Lung (tissue), 12 donors: ENCODE measurements around the gene SMIM7. TPM values are rescaled to one million over a fixed set of nuclear protein-coding genes. Genes with fewer than 3 reads are reported as not detected.

Experiments
- ATAC-seq: fragments of 200-7000 bp; cut with Tn5 transposase; one replicate; pipeline ENCODE4 v1.9.1; 2020; ENCODE audit warnings: moderate number of reproducible peaks; ENCODE audit not compliant: insufficient read depth, low FRiP score
- DNase-seq, 3 donors: peaks; one replicate each; pipeline ENCODE4 v3.0.0-alpha.2; 2013 to 2017
- H3K27ac ChIP-seq, 2 donors: one replicate each; pipeline ENCODE4 v1.5.1; 2013; ENCODE audit warnings: mild to moderate bottlenecking in 2 of 2, moderate library complexity in 2 of 2, control low read depth in 1 of 2, inconsistent platforms in 1 of 2, low read depth in 1 of 2, low read length in 1 of 2
- H3K27me3 ChIP-seq, 3 donors: one replicate each; pipeline ENCODE4 v1.5.1; 2013; ENCODE audit warnings: low read length in 2 of 3; ENCODE audit not compliant: control insufficient read depth in 3 of 3, insufficient read depth in 3 of 3
- H3K36me3 ChIP-seq, 4 donors: one replicate each; pipeline ENCODE4 v1.5.1; 2013; ENCODE audit warnings: low read length in 4 of 4, mild to moderate bottlenecking in 1 of 4, moderate library complexity in 1 of 4; ENCODE audit not compliant: control insufficient read depth in 4 of 4, insufficient read depth in 4 of 4
- H3K4me1 ChIP-seq, 5 donors: one replicate each; pipeline ENCODE4 v1.5.1; 2013; ENCODE audit warnings: low read length in 5 of 5, mild to moderate bottlenecking in 2 of 5, moderate library complexity in 1 of 5; ENCODE audit not compliant: control insufficient read depth in 5 of 5, insufficient read depth in 5 of 5
- H3K4me3 ChIP-seq: one replicate; pipeline ENCODE4 v1.5.1; 2013; ENCODE audit warnings: mild to moderate bottlenecking, control low read depth, moderate library complexity
- H3K9ac ChIP-seq, 2 donors: one replicate each; pipeline ENCODE4 v1.5.1; 2013; ENCODE audit warnings: low read length in 2 of 2, control low read depth in 1 of 2; ENCODE audit not compliant: insufficient read depth in 1 of 2
- H3K9me3 ChIP-seq, 4 donors: one replicate each; pipeline ENCODE4 v1.5.1; 2013; ENCODE audit warnings: low read length in 3 of 4, mild to moderate bottlenecking in 1 of 4, moderate library complexity in 1 of 4; ENCODE audit not compliant: control insufficient read depth in 4 of 4, insufficient read depth in 3 of 4
- CTCF ChIP-seq: IDR thresholded peaks from 2 replicates; pipeline ENCODE4 v1.5.1; 2012; ENCODE audit warnings: mild to moderate bottlenecking; ENCODE audit errors: control extremely low read depth, extremely low read depth
- WGBS, 2 donors: extraction: QIAGEN DNeasy Blood & Tissue Kit; methylation state at CpG; one replicate each; pipeline ENCODE4 v1.1.7; 2013; 5-methylcytosine and 5-hydroxymethylcytosine counted together
- polyA plus RNA-seq, 2 donors: library from polyadenylated mRNA; stranded (reverse); fragments of 200-250 nt; gene quantifications; one replicate each; pipeline ENCODE4 v1.2.1, GENCODE V29; 2013
- total RNA-seq, 2 donors: library from RNA; depleted of rRNA in 1 of 2; stranded (reverse); fragments of >200 nt in 1 of 2; gene quantifications; one replicate each; pipeline ENCODE4 v1.2.1, GENCODE V29; 2014 to 2021
- donor health status: control.
- donor health status: control.
- donor health status: Bipolar disorder and iron deficiency.
- donor health status: healthy.
- donor health status: DM: yes; HTN: yes; CAD: no.

Gene SMIM7
- total and polyA plus RNA-seq, 4 donors: 68.0 to 86.3 (median 78.8) TPM

GRCh38 chr19:16601378-16602052 lies 58.4 kb downstream of the SMIM7 start:
- no peak for ATAC-seq
- peaks cover 0 to 1% (median 0%) of the 10 kb centered on the region in 4 donors for H3K36me3 ChIP-seq
- DNase-seq: no peak
- 92 to 95% methylated on average over 20 of the region's 20 CpGs for WGBS, 2 donors
- no peak for TF ChIP-seq CTCF
- no peak overlapping the region for H3K4me3 ChIP-seq
- no peaks in the 10 kb centered on the region for H3K27me3 ChIP-seq
- no peaks in the 10 kb centered on the region for H3K9me3 ChIP-seq
- no peak overlapping the region for H3K27ac ChIP-seq
- no peak overlapping the region for H3K9ac ChIP-seq
- peaks cover 0 to 20% (median 0%) of the 10 kb centered on the region in 5 donors for H3K4me1 ChIP-seq

- Histone ChIP-seq H3K36me3 (no peaks in the 10 kb centered on the region), H3K9ac (no peak overlapping the region), H3K4me1 (peaks cover 0 to 20% (median 0%) of the 10 kb centered on the region in 5 donors), H3K27ac (no peak overlapping the region), H3K9me3 (no peaks in the 10 kb centered on the region), H3K4me3 (no peak overlapping the region), H3K27me3 (no peaks in the 10 kb centered on the region)
- ATAC-seq: no peak
- no peak for TF ChIP-seq CTCF
- 92 to 95% methylated on average over 5 of the region's 5 CpGs for WGBS, 2 donors
- no peak for DNase-seq
Measured at GRCh38 chr19:16600824-16601223, 59.1 kb downstream of the SMIM7 start.

GRCh38 chr19:16599655-16600346 lies 60.1 kb downstream of the SMIM7 start:
- DNase-seq (no peak), ATAC-seq (no peak)
- Histone ChIP-seq H3K9me3 (no peaks in the 10 kb centered on the region), H3K9ac (no peak overlapping the region), H3K4me1 (peaks cover 0 to 19% (median 0%) of the 10 kb centered on the region in 5 donors), H3K4me3 (no peak overlapping the region), H3K36me3 (no peaks in the 10 kb centered on the region), H3K27ac (no peak overlapping the region), H3K27me3 (no peaks in the 10 kb centered on the region)
- TF ChIP-seq CTCF: no peak
- 85 to 90% methylated on average over 6 of the region's 6 CpGs for WGBS, 2 donors
